LNCAP (cell line): Measurements from ENCODE around the gene CCL23.

Experiments used
- CTCF ChIP-seq: fragments of 450-650 bp; IDR thresholded peaks from 2 replicates; pipeline ENCODE4 v1.5.1; 2017; ENCODE audit warnings: mild to moderate bottlenecking

The CCL23 gene

GRCh38 chr17:36001862-36002603, 15.7 kb downstream of the CCL23 start:
- TF ChIP-seq CTCF: no peak

- no peak for TF ChIP-seq CTCF
Observed at GRCh38 chr17:36001110-36001771, 16.5 kb downstream of the CCL23 start, which contains the start of gene CCL15. Gene CCL15, minus strand, starts transcription at chr17:36001553. Its CDS starts 61 bp downstream, at chr17:36001492.

- TF ChIP-seq CTCF: no peak
Observed at GRCh38 chr17:36000732-36001109, 17.1 kb downstream of the CCL23 start.

- TF ChIP-seq CTCF: no peak
Observed at GRCh38 chr17:35998756-35999155, 19.0 kb downstream of the CCL23 start.

- TF ChIP-seq CTCF: no peak
Observed at GRCh38 chr17:35998018-35998545, 19.7 kb downstream of the CCL23 start.

GRCh38 chr17:35991075-35991474, 26.7 kb downstream of the CCL23 start:
- TF ChIP-seq CTCF: no peak

- no peak for TF ChIP-seq CTCF
Observed at GRCh38 chr17:35988164-35988563, 29.6 kb downstream of the CCL23 start.
